ENCODE results near the gene BNIP5.

BNIP5 gene

DNA sequence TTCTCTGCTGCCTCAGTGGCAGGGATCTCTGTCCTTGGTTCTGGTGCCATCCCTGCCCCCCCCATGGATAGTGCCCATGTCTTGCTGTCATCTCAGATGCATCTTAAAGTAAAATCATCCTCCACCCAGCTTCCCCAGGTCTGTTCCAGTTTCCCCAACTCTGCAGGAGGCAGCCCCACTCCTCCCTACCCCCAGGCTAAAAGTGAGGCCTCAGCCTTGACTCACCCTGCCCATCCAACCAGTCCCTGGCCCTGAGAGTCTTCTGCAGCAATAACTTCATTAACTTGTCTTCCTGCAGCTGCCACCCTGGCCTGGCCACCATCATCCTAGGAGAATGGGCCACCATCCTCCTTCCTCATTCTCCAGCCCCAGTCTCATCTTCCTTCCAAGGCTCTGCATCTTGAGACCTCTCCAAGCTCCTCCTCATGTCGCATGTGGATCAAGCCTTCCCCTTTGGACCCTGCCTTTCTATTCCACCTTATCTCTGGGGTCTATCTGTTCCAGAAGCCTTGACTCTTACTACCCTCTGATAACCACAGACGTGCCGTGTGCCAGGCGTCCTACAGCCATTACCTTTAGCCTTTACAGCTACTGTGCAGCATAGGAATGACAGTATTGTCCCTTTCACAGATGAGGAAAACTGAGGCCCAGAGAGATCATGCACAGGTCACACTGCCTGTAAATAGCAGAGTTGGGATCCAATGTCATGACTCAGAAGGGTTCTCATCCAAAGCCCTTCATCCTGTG, 68.8 kb downstream of the BNIP5 start:
- H3K4me1 ChIP-seq (ENCODE audit: insufficient read depth, poor library complexity, severe bottlenecking) = no peaks in the 10 kb centered on the region
- DNase-seq (ENCODE audit: low spot score) (no peak), ATAC-seq (ENCODE audit: low read depth) (no peak; the same call in 2 of the 3 replicates)
- peaks cover 8% of the 10 kb centered on the region for H3K27me3 ChIP-seq (ENCODE audit: insufficient read depth, poor library complexity, severe bottlenecking)
- H3K4me3 ChIP-seq (ENCODE audit: severe bottlenecking) = no peak overlapping the region
- TF ChIP-seq, protein P1, sequence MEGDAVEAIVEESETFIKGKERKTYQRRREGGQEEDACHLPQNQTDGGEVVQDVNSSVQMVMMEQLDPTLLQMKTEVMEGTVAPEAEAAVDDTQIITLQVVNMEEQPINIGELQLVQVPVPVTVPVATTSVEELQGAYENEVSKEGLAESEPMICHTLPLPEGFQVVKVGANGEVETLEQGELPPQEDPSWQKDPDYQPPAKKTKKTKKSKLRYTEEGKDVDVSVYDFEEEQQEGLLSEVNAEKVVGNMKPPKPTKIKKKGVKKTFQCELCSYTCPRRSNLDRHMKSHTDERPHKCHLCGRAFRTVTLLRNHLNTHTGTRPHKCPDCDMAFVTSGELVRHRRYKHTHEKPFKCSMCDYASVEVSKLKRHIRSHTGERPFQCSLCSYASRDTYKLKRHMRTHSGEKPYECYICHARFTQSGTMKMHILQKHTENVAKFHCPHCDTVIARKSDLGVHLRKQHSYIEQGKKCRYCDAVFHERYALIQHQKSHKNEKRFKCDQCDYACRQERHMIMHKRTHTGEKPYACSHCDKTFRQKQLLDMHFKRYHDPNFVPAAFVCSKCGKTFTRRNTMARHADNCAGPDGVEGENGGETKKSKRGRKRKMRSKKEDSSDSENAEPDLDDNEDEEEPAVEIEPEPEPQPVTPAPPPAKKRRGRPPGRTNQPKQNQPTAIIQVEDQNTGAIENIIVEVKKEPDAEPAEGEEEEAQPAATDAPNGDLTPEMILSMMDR (IDR thresholded peaks at IDR 0.05; ENCODE audit: poor library complexity, severe bottlenecking) = no peak
- no peaks in the 10 kb centered on the region for H3K36me3 ChIP-seq (ENCODE audit: low read depth)
- H3K9me3 ChIP-seq (ENCODE audit: severe bottlenecking) = no peaks in the 10 kb centered on the region
- no peak overlapping the region for H3K27ac ChIP-seq (ENCODE audit: poor library complexity, severe bottlenecking)

DNA sequence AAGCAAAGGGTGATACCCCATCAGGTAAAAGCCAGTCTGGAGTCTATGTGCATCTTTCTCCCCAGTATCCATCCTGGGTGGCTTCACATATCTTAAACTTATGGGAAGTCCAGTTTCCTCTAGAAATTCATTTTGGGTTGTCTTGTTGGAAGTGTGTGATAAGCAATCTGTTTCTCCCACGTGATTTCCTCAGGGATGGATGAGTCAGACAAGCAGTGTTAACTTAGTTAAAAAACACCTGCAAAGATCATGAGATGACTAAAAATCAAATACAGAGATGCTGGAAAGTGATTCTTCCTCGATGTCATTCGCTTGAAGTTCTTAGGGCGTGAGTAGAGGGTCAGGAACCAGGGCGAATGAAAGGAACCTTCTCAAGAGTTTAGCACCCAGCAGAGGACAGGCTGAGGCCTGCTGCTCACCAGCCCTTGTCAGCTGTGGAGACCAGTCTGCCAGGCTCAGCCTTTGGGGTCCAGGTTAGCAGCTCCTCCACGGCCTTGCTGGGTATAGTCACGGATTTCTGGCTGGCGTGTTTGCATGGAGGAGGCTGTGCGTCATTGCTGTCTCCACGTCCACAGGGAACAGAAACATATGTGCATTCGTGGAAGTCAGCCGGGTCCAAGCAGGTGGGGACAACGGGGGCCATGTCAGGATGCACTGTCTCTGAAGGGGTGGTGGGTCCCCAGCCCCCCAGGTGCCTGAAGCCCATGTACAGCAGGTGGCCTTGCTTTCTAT, 69.6 kb downstream of the BNIP5 start:
- Histone ChIP-seq H3K27me3 (ENCODE audit: insufficient read depth, poor library complexity, severe bottlenecking) (peaks cover 12% of the 10 kb centered on the region), H3K4me1 (ENCODE audit: insufficient read depth, poor library complexity, severe bottlenecking) (no peaks in the 10 kb centered on the region), H3K27ac (ENCODE audit: poor library complexity, severe bottlenecking) (no peak overlapping the region), H3K9me3 (ENCODE audit: severe bottlenecking) (no peaks in the 10 kb centered on the region), H3K4me3 (ENCODE audit: severe bottlenecking) (no peak overlapping the region), H3K36me3 (ENCODE audit: low read depth) (no peaks in the 10 kb centered on the region)
- TF ChIP-seq, protein P1 (IDR thresholded peaks at IDR 0.05; ENCODE audit: poor library complexity, severe bottlenecking) = no peak
- DNase-seq (ENCODE audit: low spot score) (no peak), ATAC-seq (ENCODE audit: low read depth) (no peak)

Data from RWPE2 (cell line).